NCI-H2196 (cell line): ENCODE measurements around the gene SLIT3.

Experiments used
- DNase-seq: peaks from one replicate; lab custom pipeline; 2025; ENCODE audit not compliant: unreplicated experiment; lab: John Stamatoyannopoulos, UW

Gene SLIT3

GRCh38 chr5:169178274-169178673 lies 122.7 kb downstream of the SLIT3 start:
- DNase-seq, result no peak

DNA sequence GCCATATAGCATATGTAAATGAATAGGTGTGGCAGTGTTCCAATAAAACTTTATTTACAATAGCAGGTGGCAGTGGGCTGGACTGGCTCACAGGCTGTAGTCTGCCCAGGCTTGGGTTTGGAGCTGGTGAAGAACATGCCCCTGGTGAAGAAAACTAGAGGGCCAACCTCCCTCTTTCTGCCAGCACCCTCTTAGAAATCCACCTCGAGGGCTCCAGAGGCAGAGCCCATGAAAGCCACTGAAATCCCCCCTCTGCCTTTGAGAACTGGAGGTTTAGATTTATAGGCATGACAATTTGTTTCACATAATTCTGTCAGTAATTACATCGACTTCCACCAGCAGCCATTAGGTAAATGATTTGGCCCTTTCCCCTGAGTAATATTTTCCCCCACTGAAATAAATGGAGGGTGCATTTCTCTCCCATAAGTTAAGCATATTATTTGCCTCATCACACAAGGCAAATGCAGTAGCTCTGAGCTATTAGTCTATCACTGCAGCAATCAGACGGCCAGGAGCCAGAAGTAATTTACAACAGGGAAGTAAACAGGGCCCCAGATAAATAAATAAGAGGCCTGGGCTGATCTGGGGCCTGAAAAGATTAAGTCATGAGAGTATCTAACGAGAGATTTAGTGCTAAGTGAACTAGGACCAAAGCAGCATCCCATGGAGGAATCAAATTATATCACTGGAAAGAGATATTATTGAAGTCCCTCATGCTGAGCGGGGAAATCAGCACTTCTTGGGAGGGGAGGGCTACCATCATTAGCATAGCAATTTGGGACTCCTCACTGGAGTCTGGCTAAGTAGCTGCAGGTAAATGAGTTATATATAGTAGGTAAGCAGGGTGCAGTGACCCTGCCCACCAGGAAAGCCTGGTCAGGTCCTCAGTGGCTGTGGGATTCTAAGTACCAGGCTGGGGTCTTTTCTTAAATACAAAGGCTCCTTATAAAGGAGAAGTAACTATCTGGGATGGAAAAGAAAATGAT lies 123.9 kb downstream of the SLIT3 start:
- no peak for DNase-seq

- DNase-seq, result no peak
Measured at GRCh38 chr5:169175733-169176132, 125.2 kb downstream of the SLIT3 start.

DNA sequence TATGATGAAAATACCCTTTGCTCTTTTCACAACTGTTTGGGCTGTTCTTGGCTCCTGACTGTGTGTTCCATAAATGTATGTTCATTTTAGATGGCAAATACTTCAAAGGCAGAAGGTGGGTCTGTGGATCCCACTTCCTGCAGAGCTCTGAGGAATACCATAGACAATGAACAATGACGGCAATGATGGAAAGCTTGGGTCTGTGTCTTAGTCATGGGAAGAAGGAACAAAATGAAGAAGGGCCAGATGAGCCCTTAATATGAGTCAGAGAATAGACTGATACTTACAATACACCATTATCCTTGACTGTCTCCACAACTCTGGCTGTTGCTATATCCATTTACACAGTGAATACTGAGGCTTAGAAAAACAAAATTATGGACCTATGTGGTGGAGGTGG lies 126.0 kb downstream of the SLIT3 start:
- no peak for DNase-seq

DNA sequence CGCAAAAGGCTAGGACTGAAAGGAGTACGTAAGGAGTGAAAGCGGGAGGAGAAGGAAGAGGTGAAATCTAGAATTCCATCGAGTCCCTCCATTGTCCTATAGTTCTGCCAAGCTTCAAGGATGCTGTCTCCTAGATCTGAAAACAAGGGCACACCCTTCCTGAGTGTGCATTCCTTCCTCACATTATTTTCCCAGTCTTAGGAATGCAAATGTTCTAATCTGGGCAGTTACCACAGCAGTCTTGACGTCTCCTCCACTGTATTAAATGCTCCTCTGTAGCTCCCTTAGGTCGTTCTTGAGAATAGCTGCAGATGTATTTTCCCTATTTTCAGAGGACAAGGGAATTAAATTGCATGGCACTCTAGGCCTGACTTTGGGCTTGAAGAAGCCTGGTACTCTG lies 127.6 kb downstream of the SLIT3 start:
- no peak for DNase-seq

DNA sequence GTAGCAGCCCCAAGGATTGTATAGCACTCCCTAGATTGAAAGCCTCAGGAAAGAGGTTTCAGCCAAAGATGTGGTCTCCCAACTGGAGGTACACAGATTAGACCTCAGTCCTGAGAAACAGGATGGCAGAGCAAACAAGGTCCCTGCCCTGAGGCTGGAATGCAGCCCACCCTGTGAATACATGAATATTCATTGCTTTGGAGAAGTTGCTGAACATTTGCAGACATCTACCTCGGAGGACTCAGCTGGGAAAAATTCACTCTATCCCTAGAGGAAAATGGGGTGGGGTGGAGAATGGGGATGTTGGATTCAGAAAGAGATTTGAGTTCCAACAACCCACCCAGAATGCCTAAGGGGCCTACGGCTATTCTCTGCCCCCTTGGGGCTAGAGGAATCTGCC lies 129.4 kb downstream of the SLIT3 start:
- no peak for DNase-seq

GRCh38 chr5:169169783-169170182 lies 131.2 kb downstream of the SLIT3 start:
- DNase-seq, result no peak

GRCh38 chr5:169168280-169168679 lies 132.7 kb downstream of the SLIT3 start:
- DNase-seq, result no peak

- no peak for DNase-seq
Measured at GRCh38 chr5:169166078-169166477, 134.9 kb downstream of the SLIT3 start.

DNA sequence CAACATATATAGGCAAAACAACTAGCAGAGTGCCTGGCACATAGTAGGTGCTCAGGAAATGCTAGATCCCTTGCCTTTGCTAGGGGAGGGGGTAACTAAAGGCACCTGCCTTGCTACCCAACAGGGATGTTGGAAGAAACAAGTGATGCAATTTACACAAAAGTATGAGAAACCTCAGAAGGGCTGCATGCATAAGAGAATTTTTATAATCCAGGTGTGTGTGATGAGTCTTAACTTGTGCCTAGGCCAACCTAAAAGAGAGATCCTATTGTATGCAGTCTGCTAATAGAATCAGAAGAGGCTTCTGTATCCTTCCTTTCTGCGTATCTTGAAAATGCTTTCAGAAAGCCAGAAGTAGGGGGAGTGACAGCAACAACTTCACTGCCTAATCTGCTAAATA lies 135.9 kb downstream of the SLIT3 start:
- no peak for DNase-seq

GRCh38 chr5:169164481-169164925 lies 136.4 kb downstream of the SLIT3 start:
- no peak for DNase-seq

- DNase-seq, result no peak
Measured at GRCh38 chr5:169162407-169162806, 138.5 kb downstream of the SLIT3 start.

- DNase-seq, result no peak
Measured at GRCh38 chr5:169161022-169161680, 139.8 kb downstream of the SLIT3 start.

GRCh38 chr5:169160405-169160901 lies 140.5 kb downstream of the SLIT3 start:
- no peak for DNase-seq

DNA sequence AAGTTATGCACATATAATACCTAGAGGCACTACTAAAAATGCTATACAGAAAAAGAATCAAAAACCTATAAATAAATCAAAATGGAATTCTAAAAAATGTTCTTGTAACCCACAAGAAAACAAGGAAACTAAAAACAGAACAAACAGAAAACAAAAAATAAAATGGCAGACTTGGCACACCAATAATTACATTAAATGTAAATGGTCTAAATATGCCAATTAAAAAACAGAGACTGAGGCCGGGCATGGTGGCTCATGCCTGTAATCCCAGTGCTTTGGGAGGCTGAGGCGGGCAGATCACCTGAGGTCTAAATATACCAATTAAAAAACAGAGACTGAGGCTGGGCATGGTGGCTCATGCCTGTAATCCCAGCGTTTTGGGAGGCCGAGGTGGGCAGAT lies 142.2 kb downstream of the SLIT3 start:
- DNase-seq, result no peak

DNA sequence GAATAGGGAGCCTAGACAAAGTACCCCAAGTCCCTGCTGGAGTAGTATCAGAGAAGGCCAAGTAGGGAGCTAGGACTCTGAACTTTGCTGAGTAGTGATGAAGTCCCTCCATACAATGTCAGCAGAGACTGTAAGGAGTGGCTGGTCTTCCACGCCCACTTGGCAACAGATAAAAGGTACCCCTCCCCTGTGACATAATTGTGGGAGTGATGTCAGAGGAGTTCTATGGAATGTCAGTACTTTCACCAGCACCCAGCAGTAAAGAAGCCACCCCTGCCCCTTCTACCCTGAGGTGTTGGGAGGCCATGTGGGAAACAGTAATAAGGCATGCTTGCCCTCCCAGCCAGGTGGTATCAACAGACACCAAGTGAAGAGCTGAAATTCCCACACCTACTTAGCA lies 143.9 kb downstream of the SLIT3 start:
- no peak for DNase-seq

GRCh38 chr5:169154679-169155078 lies 146.3 kb downstream of the SLIT3 start:
- no peak for DNase-seq

- DNase-seq, result no peak
Measured at GRCh38 chr5:169153405-169153804, 147.5 kb downstream of the SLIT3 start.

- DNase-seq, result no peak
Measured at GRCh38 chr5:169152946-169153345, 148.0 kb downstream of the SLIT3 start.

DNA sequence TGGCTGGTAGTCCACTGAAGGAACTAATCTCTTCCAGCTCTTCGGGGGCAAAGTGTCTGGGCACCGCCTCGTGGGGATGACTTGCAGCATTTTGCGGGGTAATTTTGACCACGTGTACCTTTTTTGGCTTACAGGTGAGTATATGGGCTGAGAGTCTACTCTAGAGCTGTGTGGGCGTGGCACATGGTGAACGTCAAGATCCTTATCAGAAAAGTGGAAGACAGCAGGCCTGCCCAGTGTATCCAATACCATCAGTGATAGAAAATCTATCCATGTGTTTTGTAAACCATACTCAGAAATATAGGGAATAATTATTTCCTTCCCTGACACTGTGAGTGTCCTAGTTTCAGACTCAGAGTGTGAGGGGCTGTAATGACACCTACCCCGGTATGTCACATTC lies 148.5 kb downstream of the SLIT3 start:
- no peak for DNase-seq

- no peak for DNase-seq
Measured at GRCh38 chr5:169151051-169151805, 149.7 kb downstream of the SLIT3 start.
